Ascending aorta (tissue), 2 donors: ENCODE data around the gene MELK. TPM values are rescaled to one million over a fixed set of nuclear protein-coding genes. Genes with fewer than 3 reads are reported as not detected.

Source experiments
- DNase-seq, 2 donors: peaks; one replicate each; pipeline ENCODE4 v3.0.0-alpha.2; 2019; ENCODE audit warnings: low spot score in 2 of 2
- H3K27ac ChIP-seq, 2 donors: fragments of 200-600 bp; sonication (generic); one replicate each; pipeline ENCODE4 v1.5.1; 2016 to 2017; ENCODE audit warnings: mild to moderate bottlenecking in 1 of 2
- H3K27me3 ChIP-seq: fragments of 200-600 bp; sonication (generic); one replicate; pipeline ENCODE4 v1.5.1; 2017
- H3K36me3 ChIP-seq, 2 donors: fragments of 200-600 bp; sonication (generic); one replicate each; pipeline ENCODE4 v1.5.1; 2016
- H3K4me1 ChIP-seq, 2 donors: fragments of 200-600 bp; sonication (generic); one replicate each; pipeline ENCODE4 v1.5.1; 2016 to 2017; ENCODE audit warnings: mild to moderate bottlenecking in 1 of 2
- H3K4me3 ChIP-seq, 2 donors: fragments of 200-600 bp; sonication (generic); one replicate each; pipeline ENCODE4 v1.5.1; 2016 to 2017; ENCODE audit warnings: mild to moderate bottlenecking in 1 of 2
- H3K9me3 ChIP-seq, 2 donors: fragments of 200-600 bp; sonication (generic); one replicate each; pipeline ENCODE4 v1.5.1; 2016
- CTCF ChIP-seq, 3 experiments: fragments of 200-600 bp in 2 of 3; fragments of 450-650 bp in 1 of 3; sonication (generic) in 2 of 3; IDR thresholded peaks; one replicate each; pipeline ENCODE4 v1.5.1; 2016 to 2019; ENCODE audit warnings: antibody characterized with exemption in 3 of 3, mild to moderate bottlenecking in 1 of 3, moderate library complexity in 1 of 3
- intact Hi-C: fragments of 100-400 bp; cut with DNase I; formaldehyde crosslinking; loops from one replicate; pipeline ENCODE4 v1.15.1; 2023
- total RNA-seq: library from RNA; depleted of rRNA; stranded (reverse); fragments of >200 nt; gene quantifications from one replicate; pipeline ENCODE4 v1.1.0, GENCODE V29; 2016

MELK gene
- total RNA-seq, 1 donor from 2014 or later, result not detected

DNA sequence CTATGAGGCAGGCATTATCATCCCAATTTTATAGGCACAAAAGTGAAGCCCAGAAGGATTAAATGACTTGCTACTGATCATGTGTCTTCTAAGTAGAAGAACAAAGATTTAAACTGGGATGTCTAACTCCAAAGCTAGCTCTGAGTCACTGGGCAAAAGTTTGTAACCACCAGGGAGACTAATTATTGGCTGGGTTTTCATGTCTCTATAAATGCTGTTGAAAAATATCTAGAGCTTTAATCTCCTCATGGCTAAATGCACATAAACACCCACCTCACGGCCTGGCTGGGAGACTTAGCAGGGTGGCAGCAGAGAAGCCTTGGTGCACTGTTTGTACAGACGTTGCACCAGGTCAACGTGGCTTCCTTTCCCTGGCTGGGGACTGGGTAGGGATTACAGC lies 144.6 kb downstream of the MELK start:
- Histone ChIP-seq H3K4me3 (no peak overlapping the region), H3K27me3 (no peaks in the 10 kb centered on the region), H3K4me1 (no peaks in the 10 kb centered on the region), H3K36me3 (no peaks in the 10 kb centered on the region), H3K27ac (no peak overlapping the region), H3K9me3 (no peaks in the 10 kb centered on the region)
- intact Hi-C loops, result no loop called here
- DNase-seq, result no peak
- no peak for TF ChIP-seq CTCF (IDR thresholded peaks at IDR 0.05)

DNA sequence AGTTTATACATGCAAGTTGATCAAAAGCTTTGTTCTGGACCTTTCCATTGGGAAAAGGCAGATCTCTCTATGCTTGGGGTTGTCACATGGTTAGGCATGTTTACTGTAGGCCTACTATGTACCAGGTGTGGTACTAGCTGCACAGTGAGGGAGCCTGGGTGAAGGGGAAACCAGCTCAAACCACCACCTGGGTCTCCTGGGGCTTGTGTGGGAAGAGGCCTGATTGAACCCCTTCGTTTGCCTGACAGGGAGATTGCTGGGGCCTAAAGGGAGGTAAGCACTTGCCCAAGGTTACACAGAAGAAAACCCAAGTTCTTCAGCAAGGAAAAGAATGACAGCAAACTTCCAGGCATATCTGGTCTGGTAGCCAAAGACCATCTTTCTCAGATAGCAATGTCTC lies 145.9 kb downstream of the MELK start:
- Histone ChIP-seq H3K4me1 (no peaks in the 10 kb centered on the region), H3K27me3 (no peaks in the 10 kb centered on the region), H3K36me3 (no peaks in the 10 kb centered on the region), H3K27ac (no peak overlapping the region), H3K9me3 (no peaks in the 10 kb centered on the region), H3K4me3 (no peak overlapping the region)
- no peak for TF ChIP-seq CTCF (IDR thresholded peaks at IDR 0.05)
- intact Hi-C loops, result no loop called here
- no peak for DNase-seq

GRCh38 chr9:36720043-36720442 lies 147.3 kb downstream of the MELK start:
- TF ChIP-seq CTCF (IDR thresholded peaks at IDR 0.05), result no peak
- H3K36me3 ChIP-seq, result no peaks in the 10 kb centered on the region
- no peaks in the 10 kb centered on the region for H3K9me3 ChIP-seq
- H3K27ac ChIP-seq, result no peak overlapping the region
- H3K27me3 ChIP-seq, result no peaks in the 10 kb centered on the region
- DNase-seq, result no peak
- intact Hi-C loops, result no loop called here
- H3K4me1 ChIP-seq, result no peaks in the 10 kb centered on the region
- H3K4me3 ChIP-seq, result no peak overlapping the region

DNA sequence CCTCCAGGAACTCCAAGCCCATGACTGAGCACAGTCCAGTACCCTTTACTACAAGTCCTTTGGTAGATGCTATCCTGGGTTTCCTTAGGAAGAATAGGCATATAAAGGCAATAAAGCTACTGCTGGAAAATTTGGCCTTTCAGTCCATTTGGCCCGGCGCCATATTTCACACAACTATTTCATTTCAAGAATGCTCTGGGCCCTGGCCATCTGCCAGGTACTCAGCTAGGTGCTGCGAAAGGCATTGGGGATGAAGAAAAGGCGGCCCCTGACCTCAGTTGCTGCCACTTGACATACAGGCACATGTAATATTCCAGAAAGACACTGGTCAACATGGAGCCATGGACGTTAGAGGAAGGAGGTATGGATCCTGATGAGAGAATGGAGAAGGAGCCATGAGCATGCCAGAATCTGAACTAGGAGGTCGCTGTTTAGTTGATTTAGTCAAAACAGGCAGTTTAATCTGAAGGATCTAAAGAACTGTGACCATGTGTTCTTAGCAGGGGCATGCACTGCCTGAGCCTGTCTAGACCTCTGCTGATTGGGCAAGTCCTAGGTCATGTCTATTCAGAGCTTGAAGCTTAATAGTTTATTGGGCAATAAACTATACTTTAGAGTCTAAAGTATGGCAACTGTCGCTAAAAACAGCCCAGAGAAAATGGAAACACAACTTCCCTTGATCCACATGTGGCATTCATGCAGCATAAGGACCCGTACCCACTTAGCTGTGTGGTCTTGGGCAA lies 149.3 kb downstream of the MELK start:
- no peak overlapping the region for H3K27ac ChIP-seq
- no peaks in the 10 kb centered on the region for H3K4me1 ChIP-seq
- TF ChIP-seq CTCF (IDR thresholded peaks at IDR 0.05), result no peak
- intact Hi-C loops, result no loop called here
- no peaks in the 10 kb centered on the region for H3K9me3 ChIP-seq
- H3K36me3 ChIP-seq, result no peaks in the 10 kb centered on the region
- DNase-seq, result no peak
- H3K4me3 ChIP-seq, result no peak overlapping the region
- no peaks in the 10 kb centered on the region for H3K27me3 ChIP-seq

DNA sequence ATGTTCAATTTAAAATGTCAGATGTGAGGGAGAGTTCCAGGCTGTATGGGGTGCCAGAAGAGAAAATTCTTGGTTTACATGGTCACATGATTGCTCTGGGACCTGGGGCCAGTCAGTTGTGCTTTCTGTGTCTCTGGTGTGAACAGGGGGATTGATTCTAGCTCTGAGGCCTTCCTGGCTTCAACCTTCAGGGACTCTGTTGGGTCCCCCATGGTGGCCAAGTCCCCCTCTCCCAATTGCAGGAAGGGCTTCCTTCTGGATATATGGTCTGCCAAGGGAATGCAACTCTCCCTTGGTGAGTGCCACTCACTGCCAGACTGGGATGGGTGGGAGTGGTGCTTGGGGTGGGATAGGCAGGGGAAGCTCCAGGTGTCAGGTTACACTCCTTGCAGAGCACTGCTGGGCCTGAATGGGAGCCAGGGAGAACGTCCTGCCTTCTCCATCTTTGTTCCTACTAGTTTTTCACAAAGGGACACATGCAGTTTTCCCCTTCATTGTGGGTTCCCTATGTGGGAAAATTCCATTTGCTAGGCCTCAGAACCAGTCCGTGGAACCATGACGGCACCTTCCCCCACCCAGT lies 153.2 kb downstream of the MELK start:
- H3K4me3 ChIP-seq, result no peak overlapping the region
- no peak for TF ChIP-seq CTCF (IDR thresholded peaks at IDR 0.05)
- intact Hi-C loops, result no loop called here
- no peaks in the 10 kb centered on the region for H3K9me3 ChIP-seq
- no peaks in the 10 kb centered on the region for H3K4me1 ChIP-seq
- no peak overlapping the region for H3K27ac ChIP-seq
- H3K27me3 ChIP-seq, result no peaks in the 10 kb centered on the region
- no peak for DNase-seq
- no peaks in the 10 kb centered on the region for H3K36me3 ChIP-seq

Other genes starting within 250 kb of the MELK start
- 16.1 TPM for gene RNF38, start 172.6 kb upstream of the MELK start, total RNA-seq